HL-60 (cell line): ENCODE data around the gene SOAT2.

Experiments used
- DNase-seq, 2 experiments: peaks; one replicate each; pipeline ENCODE4 v3.0.0-alpha.2; 2010 to 2020; ENCODE audit warnings: low read depth in 1 of 2, low spot score in 1 of 2
- H3K27ac ChIP-seq: fragments of 250-450 bp; sonication (Bioruptor Pico); replicated peaks from 2 replicates; pipeline ENCODE4 v1.5.1; 2020; ENCODE audit warnings: mild to moderate bottlenecking, moderate library complexity
- H3K27me3 ChIP-seq: fragments of 250-450 bp; sonication (Bioruptor Pico); 2 replicates; pipeline ENCODE4 v1.5.1; 2021; ENCODE audit warnings: mild to moderate bottlenecking, moderate library complexity; ENCODE audit not compliant: insufficient read depth, poor library complexity, severe bottlenecking
- H3K4me3 ChIP-seq: replicated peaks from 2 replicates; pipeline ENCODE4 v1.5.1; 2011; ENCODE audit warnings: mild to moderate bottlenecking, control low read depth, low read length; ENCODE audit not compliant: insufficient read depth
- GABPA ChIP-seq: IDR thresholded peaks from 2 replicates; pipeline ENCODE4 v1.6.1; 2012; ENCODE audit warnings: low read depth
- POLR2AphosphoS5 ChIP-seq: IDR thresholded peaks from 2 replicates; pipeline ENCODE4 v1.6.1; 2012; ENCODE audit warnings: low read depth
- SPI1 ChIP-seq: IDR thresholded peaks from 2 replicates; pipeline ENCODE4 v1.6.1; 2012; ENCODE audit warnings: low read depth, mild to moderate bottlenecking, borderline replicate concordance
- TF ChIP-seq, protein P1 (sequence below): IDR thresholded peaks from one replicate; pipeline ENCODE4 v1.5.1; 2011; ENCODE audit warnings: low read length, control low read depth, inconsistent platforms; ENCODE audit not compliant: insufficient read depth
- TF ChIP-seq, protein P2 (sequence below): IDR thresholded peaks from 2 replicates; pipeline ENCODE4 v1.6.1; 2012; ENCODE audit warnings: low read depth; ENCODE audit not compliant: insufficient replicate concordance

SOAT2 gene

DNA sequence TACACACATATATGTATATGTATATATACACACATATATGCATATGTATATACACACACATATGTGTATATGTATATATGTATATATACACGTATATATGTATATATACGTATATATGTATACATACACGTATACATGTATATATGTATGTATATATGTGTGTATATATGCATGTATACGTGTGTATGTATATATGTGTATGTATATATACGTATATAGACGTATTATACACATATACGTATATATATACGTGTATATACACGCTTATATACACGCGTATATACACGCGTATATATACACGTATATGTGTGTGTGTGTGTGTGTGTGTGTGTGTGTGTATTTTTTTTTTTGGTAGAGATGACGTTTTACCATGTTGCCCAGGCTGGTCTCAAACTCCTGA lies 44.4 kb downstream of the SOAT2 start:
- TF ChIP-seq GABPA, result no peak
- TF ChIP-seq, protein P1, sequence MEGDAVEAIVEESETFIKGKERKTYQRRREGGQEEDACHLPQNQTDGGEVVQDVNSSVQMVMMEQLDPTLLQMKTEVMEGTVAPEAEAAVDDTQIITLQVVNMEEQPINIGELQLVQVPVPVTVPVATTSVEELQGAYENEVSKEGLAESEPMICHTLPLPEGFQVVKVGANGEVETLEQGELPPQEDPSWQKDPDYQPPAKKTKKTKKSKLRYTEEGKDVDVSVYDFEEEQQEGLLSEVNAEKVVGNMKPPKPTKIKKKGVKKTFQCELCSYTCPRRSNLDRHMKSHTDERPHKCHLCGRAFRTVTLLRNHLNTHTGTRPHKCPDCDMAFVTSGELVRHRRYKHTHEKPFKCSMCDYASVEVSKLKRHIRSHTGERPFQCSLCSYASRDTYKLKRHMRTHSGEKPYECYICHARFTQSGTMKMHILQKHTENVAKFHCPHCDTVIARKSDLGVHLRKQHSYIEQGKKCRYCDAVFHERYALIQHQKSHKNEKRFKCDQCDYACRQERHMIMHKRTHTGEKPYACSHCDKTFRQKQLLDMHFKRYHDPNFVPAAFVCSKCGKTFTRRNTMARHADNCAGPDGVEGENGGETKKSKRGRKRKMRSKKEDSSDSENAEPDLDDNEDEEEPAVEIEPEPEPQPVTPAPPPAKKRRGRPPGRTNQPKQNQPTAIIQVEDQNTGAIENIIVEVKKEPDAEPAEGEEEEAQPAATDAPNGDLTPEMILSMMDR, result no peak
- TF ChIP-seq POLR2AphosphoS5, result no peak
- no peak for TF ChIP-seq SPI1
- TF ChIP-seq, protein P2, sequence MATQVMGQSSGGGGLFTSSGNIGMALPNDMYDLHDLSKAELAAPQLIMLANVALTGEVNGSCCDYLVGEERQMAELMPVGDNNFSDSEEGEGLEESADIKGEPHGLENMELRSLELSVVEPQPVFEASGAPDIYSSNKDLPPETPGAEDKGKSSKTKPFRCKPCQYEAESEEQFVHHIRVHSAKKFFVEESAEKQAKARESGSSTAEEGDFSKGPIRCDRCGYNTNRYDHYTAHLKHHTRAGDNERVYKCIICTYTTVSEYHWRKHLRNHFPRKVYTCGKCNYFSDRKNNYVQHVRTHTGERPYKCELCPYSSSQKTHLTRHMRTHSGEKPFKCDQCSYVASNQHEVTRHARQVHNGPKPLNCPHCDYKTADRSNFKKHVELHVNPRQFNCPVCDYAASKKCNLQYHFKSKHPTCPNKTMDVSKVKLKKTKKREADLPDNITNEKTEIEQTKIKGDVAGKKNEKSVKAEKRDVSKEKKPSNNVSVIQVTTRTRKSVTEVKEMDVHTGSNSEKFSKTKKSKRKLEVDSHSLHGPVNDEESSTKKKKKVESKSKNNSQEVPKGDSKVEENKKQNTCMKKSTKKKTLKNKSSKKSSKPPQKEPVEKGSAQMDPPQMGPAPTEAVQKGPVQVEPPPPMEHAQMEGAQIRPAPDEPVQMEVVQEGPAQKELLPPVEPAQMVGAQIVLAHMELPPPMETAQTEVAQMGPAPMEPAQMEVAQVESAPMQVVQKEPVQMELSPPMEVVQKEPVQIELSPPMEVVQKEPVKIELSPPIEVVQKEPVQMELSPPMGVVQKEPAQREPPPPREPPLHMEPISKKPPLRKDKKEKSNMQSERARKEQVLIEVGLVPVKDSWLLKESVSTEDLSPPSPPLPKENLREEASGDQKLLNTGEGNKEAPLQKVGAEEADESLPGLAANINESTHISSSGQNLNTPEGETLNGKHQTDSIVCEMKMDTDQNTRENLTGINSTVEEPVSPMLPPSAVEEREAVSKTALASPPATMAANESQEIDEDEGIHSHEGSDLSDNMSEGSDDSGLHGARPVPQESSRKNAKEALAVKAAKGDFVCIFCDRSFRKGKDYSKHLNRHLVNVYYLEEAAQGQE, result no peak
- DNase-seq, result no peak
- Histone ChIP-seq H3K27ac (no peak overlapping the region), H3K27me3 (no peaks in the 10 kb centered on the region), H3K4me3 (no peak overlapping the region)

DNA sequence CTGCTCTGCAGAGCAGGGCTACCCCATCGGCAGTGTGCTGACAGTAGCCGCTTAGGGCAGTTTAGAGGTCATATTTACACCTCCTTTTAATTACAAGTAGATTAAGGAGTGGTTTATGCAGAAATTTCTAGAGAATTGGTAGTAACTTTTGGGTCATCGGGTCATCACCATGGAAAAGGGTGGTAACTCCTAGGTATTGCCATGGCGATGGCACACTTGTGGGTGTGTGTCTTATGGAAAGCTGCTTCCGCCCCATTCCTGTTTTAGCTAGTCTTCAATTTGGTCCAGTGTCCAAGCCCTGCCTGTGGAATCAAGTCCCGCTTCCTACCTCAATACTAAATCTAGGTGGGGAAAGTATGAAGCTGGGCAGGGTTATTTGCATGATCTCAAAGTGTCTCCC lies 47.8 kb downstream of the SOAT2 start:
- no peak overlapping the region for H3K27ac ChIP-seq
- no peak for DNase-seq
- no peaks in the 10 kb centered on the region for H3K27me3 ChIP-seq
- H3K4me3 ChIP-seq, result no peak overlapping the region
- TF ChIP-seq, protein P1, result no peak
- TF ChIP-seq POLR2AphosphoS5 (no peak), GABPA (no peak), SPI1 (no peak)
- TF ChIP-seq, protein P2, result no peak

DNA sequence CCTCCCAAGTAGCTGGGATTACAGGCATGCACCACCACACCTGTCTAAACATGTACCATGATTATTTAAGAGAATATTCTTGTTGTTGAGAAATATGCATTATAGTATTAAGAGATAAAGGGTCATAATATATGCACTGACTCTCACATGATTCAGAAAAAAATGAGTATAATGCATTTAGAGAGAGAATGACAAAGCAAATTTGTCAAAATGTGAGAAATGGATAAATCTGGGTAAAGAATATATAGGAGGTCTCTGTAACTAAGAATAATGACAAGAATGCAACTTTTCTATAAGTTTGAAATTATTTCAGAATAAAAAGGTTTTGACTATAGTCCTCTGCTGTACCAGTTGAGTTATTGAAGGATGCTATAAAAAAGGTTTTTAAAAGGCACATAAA lies 49.1 kb downstream of the SOAT2 start:
- DNase-seq, result no peak
- H3K27ac ChIP-seq, result no peak overlapping the region
- no peak for TF ChIP-seq POLR2AphosphoS5
- TF ChIP-seq, protein P1, result no peak
- TF ChIP-seq, protein P2, result no peak
- no peak overlapping the region for H3K4me3 ChIP-seq
- no peaks in the 10 kb centered on the region for H3K27me3 ChIP-seq
